HG02840 (cell line): ENCODE data around the gene MCTP2.

Source experiments
- ATAC-seq: cut with Tn5 transposase; IDR thresholded peaks from one replicate; pipeline ENCODE4 v1.9.1; 2021; ENCODE audit warnings: mild to moderate bottlenecking, moderate library complexity, moderate number of reproducible peaks; ENCODE audit not compliant: unreplicated experiment, low FRiP score

Gene MCTP2

GRCh38 chr15:94338243-94338846 is 107.0 kb downstream of the MCTP2 start:
- no peak for ATAC-seq

DNA sequence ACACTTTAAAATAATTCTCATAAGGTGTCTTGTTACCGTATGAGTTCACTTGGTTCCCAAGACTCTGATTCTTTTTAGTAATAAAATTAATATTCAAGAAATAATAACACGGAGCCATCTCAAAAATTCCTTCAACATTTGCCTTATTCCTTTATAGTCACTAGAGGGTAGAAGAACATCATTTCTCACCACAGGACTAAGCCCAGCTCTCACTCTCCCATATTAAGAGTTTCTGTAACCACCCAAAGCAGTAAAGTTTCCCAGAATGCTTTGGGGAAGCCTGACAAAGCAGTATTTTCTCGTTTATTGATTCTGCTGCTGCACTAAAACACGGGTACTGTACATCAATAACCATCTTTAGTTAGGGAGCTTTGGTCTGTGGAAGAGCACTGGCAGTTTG is 114.9 kb downstream of the MCTP2 start:
- ATAC-seq = no peak

DNA sequence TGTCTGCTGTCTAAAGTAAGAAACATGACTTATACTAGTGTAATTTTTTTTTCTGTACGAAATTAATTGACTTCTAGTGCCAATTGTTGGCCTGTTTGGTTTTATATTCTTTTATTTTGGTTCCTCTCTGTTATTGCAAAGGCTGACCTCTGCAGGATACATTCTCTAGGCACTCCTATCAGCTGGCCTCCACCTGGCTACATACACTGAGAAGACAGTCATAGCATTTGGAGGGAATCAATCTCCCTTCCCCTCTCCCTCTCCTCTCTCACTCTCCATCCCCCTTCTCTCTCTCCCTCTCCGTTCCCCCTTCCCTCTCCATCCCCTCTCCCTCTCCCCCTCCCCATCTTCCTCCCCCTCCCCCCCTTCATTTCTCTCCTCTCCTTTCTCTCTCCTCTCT is 116.7 kb downstream of the MCTP2 start:
- no peak for ATAC-seq

- no peak for ATAC-seq
These were observed 119.7 kb downstream of the MCTP2 start for GRCh38 chr15:94351031-94351535.

DNA sequence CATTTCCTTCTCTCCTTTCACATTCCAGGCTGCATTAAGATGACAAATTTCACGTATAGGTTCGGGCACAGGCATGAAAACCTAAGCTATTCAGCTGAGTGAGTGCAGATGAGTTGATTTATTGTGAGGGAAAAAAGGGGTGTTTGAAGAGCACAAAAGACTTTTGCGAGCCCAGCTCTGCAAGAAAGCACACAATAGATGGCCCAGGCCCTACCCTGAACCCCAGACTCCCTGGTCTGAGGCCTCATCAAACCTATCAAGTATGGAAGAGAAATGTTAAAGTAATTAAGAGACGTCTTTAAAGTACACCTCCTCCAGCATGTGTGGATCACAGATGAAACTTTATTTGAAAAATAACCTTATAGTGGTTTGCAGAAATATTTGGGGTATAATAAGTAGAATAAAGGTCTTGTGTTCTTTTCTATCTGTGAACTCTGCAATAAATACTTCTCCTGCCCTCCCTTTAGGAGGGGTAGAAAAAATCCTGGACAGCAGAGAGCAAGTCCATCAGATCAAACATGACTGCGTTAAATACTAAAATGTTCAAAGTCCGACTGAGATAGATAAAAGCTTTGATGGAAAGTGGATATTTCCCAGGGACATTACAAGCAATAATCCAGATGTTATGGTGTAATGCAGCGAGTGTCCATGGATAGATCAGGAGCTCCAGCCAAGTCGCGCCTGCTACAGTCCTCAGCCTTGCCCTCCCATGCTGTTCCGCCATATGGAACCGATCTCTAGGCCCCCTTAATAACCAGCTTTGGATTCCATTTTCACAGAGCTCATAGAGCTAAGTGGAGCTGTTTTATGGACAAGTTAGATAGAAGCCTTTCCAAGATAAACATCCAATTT is 121.5 kb downstream of the MCTP2 start:
- no peak for ATAC-seq

- ATAC-seq = no peak
These were observed 122.1 kb downstream of the MCTP2 start for GRCh38 chr15:94353488-94353820.

DNA sequence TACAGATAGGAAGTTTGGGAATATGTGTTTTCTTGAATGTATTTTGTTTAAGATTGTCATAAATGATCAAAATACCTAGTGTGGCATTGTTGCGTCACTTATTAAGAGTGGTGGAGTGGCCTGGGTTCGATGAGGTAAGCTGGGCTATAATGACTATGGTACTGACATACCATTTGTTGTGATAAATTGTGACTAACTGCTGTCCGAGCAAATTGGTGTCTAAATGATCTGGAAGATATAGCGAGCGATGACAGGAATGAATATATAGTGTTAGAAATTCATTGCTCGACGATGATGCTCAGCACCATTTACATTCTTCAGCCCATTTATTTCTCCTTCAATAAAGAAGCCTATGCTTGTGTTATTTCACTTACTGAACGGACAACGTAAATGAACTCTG is 123.3 kb downstream of the MCTP2 start:
- ATAC-seq = no peak

- no peak for ATAC-seq
These were observed 128.4 kb downstream of the MCTP2 start for GRCh38 chr15:94359716-94360115.

- no peak for ATAC-seq
These were observed 128.9 kb downstream of the MCTP2 start for GRCh38 chr15:94360251-94360685.

DNA sequence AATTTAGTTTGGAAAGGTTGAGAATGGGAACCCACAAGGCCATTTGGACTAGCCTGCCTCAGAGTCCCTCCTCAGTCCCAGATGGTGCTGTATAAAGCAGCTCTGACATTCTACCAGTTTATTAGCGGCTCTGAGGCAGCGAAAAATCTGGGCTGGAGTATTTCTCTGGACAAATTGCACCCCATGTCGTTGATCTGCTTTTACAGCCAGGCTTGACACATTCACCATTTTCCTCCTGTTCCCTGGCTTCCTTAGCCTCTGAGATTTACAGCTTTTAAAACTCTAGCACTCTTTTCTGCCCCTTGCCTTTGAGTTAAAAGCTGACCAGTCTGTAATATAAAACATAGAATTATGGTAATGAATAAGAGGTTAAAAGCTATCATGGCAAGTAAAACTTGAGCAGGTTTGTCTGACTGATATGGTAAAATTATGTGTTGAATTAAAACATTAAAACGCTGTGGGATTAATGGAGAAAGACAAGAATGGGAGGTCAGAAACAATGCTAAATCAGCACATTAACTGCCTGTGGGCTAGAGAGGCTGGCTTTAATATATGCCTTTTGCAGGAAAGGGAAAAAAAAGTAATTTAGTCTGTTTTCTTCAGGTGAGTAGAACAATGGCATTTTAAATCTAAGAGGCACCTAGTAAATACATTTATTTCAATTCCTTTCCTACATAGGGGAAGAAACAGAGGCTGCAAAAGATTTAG is 131.2 kb downstream of the MCTP2 start:
- ATAC-seq = no peak

GRCh38 chr15:94363382-94363781 is 132.0 kb downstream of the MCTP2 start:
- no peak for ATAC-seq

DNA sequence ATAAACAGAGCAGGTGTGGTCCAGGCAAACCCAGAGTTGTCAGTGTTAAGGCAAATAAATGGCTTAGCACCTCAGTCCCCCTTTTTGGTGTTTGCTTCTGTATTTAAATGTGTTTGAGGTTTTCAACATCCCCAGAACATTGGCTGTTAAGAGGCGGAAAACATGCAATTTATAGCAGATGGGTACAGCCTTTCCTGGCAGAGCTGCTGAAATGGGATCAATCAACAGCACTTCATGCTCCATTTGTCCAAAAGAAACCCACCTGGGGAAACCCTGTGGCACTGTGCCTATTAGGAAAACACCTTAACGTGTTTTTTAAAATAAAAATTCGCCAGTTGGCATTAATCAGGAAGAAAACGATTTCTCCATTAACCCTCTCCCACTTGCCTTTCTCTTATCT is 135.4 kb downstream of the MCTP2 start:
- ATAC-seq = no peak

- ATAC-seq = no peak
These were observed 136.6 kb downstream of the MCTP2 start for GRCh38 chr15:94367726-94368535.

DNA sequence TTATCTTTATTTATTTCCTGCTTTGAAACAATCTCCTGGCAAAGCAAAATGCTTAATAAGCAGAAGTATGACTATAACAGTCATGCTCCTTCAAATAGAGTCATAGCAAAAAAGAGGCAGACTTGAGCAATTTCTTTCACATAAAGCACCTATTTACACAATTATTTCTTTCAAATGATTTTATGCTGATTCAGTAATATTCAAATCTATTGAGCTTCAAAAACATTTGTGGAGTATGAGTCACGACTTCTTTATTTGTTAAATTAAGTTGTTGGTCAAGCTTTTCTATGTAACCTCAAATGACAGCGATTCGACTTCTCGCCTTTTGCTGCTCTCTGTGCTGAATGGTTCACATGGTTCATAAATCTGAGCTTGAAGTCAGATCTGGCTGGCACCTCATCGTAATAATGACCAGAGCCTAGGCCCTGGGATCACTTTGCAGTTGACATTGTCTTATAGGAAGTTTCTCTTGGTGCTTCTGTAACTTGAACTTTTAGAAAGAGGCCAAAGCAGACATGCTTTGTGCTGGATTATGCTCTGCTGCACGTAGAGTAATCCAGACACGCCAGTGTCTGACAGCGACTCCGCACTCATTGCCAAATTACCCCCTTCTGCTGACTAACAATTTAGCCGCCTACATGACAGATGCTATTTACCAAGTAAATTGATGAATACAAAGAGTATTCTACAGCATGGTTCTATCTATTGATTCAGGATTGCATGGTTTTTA is 139.0 kb downstream of the MCTP2 start:
- ATAC-seq = no peak

GRCh38 chr15:94370936-94371285 is 139.6 kb downstream of the MCTP2 start:
- no peak for ATAC-seq

DNA sequence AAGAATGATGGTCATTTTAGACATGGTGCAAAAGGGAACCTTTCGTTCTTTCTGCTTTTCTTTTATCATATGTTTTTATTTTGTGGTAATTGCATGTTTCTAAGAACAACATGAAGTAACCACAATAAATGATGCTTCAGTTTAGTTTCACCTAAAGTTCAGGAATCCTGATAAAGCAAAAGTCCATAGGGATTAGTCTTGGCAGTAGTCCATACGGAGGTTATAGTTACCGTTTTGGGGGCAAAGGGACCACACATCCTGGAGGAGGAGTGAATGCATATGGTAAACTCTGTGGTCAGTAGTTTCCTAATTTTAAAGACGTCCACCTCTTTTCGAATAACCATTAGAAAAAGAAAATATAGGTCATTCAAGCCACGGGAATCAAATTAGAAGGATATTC is 141.5 kb downstream of the MCTP2 start:
- ATAC-seq = no peak

DNA sequence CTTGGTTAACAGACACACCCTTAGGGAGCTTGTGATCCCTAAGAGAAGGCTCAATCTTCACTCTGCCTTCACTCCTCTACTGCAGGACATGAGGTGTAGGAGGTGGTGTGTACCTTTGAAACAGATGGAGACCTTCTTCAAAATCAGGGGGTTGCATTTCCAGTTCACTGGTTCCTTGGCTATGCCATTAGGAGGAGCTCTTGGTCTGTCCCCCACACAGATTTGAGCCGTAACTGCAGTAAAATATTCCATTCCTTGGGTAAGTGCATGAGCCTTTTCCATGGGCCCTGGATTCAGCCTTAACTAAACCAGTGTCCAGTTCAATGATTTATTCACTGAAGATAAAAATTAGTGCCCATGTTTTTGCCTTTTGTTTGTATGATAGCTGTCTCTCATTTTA is 144.6 kb downstream of the MCTP2 start:
- ATAC-seq = no peak

DNA sequence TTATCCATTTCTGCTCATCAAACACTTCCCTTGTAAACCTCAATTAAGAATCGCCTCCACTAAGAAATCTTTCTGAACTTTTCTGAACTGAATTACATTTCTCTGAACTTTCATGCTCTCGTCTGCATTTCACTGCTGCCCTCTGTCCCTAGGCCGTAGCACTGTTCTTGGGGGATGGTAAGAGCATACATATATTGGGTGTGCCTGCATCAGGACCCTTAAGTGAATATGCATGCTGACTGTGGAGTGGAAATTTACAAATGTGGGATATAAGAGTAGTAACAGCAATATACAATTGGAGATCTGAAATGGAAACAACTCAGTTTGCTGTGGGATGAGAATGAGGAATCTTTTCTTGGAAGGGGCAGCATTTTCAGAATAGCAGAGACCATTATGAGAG is 148.6 kb downstream of the MCTP2 start:
- ATAC-seq = no peak

DNA sequence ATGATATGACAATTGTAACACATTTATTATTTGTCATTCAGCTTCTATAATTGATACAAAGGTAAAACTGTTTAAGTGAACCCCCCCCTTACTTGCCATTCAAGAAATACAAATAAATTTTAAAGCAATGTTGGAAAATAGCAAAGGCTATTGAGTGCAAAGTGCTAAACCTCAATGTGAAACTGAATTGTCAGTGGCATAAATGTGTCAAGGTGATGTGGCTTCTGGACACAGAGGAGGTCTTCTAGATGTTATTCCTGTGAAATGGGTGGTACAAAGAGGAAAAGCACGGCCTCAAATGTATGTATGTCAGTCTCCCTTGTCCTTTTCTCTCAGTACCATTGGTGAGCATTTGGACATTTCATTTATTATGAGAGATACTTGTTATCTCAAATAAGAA is 149.4 kb downstream of the MCTP2 start:
- no peak for ATAC-seq

GRCh38 chr15:94381384-94381783 is 150.0 kb downstream of the MCTP2 start:
- ATAC-seq = no peak
